PC-9 (cell line): ENCODE data around the gene TMTC3. TPM values are rescaled to one million over a fixed set of nuclear protein-coding genes. Genes with fewer than 3 reads are reported as not detected.

ENCODE experiments used
- BruUV-seq: library from RNA; stranded (reverse); fragments of 400-500 nt; replicated peaks from 2 replicates; lab custom pipeline; 2021; lab: Mats Ljungman, UMichigan
- CTCF ChIA-PET: fragments of 300-600 bp; sonication (Branson Sonifier 250); formaldehyde crosslinking; loops from one replicate; lab custom pipeline; 2022; ENCODE audit warnings: antibody characterized with exemption; lab: Charles Lee
- POLR2A ChIA-PET: fragments of 300-600 bp; sonication (Branson Sonifier 250); formaldehyde crosslinking; loops from one replicate; lab custom pipeline; 2022; ENCODE audit warnings: antibody characterized with exemption; ENCODE audit not compliant: unreplicated experiment; lab: Charles Lee
- DNase-seq, 2 experiments: peaks; one replicate each; pipeline versions ENCODE4 v3.0.0 to v3.0.0-alpha.2; 2015 to 2022; ENCODE audit warnings: mixed read lengths in 1 of 2
- H2AFZ ChIP-seq: fragments of 200-600 bp; sonication (generic); 2 replicates; pipeline ENCODE4 v1.8.1; 2017; ENCODE audit warnings: antibody characterized with exemption
- H3F3A ChIP-seq: fragments of 200-600 bp; sonication (generic); 2 replicates; pipeline ENCODE4 v1.8.1; 2017; ENCODE audit warnings: antibody characterized with exemption, mild to moderate bottlenecking, low read depth; ENCODE audit not compliant: insufficient read depth
- H3K27ac ChIP-seq: fragments of 200-600 bp; sonication (generic); 2 replicates; pipeline ENCODE4 v1.6.1; 2016; ENCODE audit warnings: mixed run types
- H3K27me3 ChIP-seq: fragments of 200-600 bp; sonication (generic); 2 replicates; pipeline ENCODE4 v1.6.1; 2016; ENCODE audit warnings: low read depth, mixed run types; ENCODE audit not compliant: insufficient read depth
- H3K36me3 ChIP-seq: fragments of 200-600 bp; sonication (generic); 2 replicates; pipeline ENCODE4 v1.6.1; 2016; ENCODE audit warnings: low read depth, mixed run types
- H3K4me1 ChIP-seq: fragments of 200-600 bp; sonication (generic); replicated peaks from 2 replicates; pipeline ENCODE4 v1.6.1; 2016; ENCODE audit warnings: mixed run types; ENCODE audit not compliant: insufficient read depth
- H3K4me2 ChIP-seq: fragments of 200-600 bp; sonication (generic); 2 replicates; pipeline ENCODE4 v1.6.1; 2017; ENCODE audit warnings: mixed run types
- H3K4me3 ChIP-seq: fragments of 200-600 bp; sonication (generic); 2 replicates; pipeline ENCODE4 v1.6.1; 2016; ENCODE audit warnings: mixed run types
- H3K79me2 ChIP-seq: fragments of 200-600 bp; sonication (generic); 2 replicates; pipeline ENCODE4 v1.6.1; 2017; ENCODE audit warnings: low read depth, mixed run types
- H3K9me2 ChIP-seq: fragments of 200-600 bp; sonication (generic); 2 replicates; pipeline ENCODE4 v1.8.1; 2017; ENCODE audit warnings: mild to moderate bottlenecking; ENCODE audit not compliant: insufficient read depth
- H3K9me3 ChIP-seq: fragments of 200-600 bp; sonication (generic); 2 replicates; pipeline ENCODE4 v1.8.1; 2016; ENCODE audit warnings: low read depth; ENCODE audit not compliant: insufficient read depth
- H4K20me1 ChIP-seq: fragments of 200-600 bp; sonication (generic); 2 replicates; pipeline ENCODE4 v1.8.1; 2017; ENCODE audit not compliant: insufficient read depth
- CTCF ChIP-seq: fragments of 200-600 bp; sonication (generic); conservative IDR thresholded peaks from 2 replicates; pipeline ENCODE4 v1.6.1; 2017; ENCODE audit warnings: mixed run types, antibody characterized with exemption, mild to moderate bottlenecking, moderate library complexity
- EZH2 ChIP-seq: fragments of 200-600 bp; sonication (generic); IDR thresholded peaks from 2 replicates; pipeline ENCODE4 v1.8.0; 2017; ENCODE audit warnings: antibody characterized with exemption, low read depth
- intact Hi-C: fragments of 100-400 bp; cut with micrococcal nuclease; formaldehyde crosslinking; loops from one replicate; pipeline ENCODE4 v1.10.0; 2022; ENCODE audit not compliant: unreplicated experiment
- total RNA-seq: library from RNA; stranded (reverse); gene quantifications from 2 replicates; pipeline ENCODE4 v1.2.3, GENCODE V29; 2021

TMTC3 gene
- total RNA-seq, 1 experiment from 2014 or later, result 26.4 TPM

- POLR2A ChIA-PET, result interaction anchor here (0.5 to 0.7 kb wide), 4 partner anchors 11 to 725 kb away, joined by 3 read pairs; no protein-coding TSS in a partner anchor
- intact Hi-C loops, result no loop called here
- H2AFZ ChIP-seq, result no peak overlapping the region
- CTCF ChIA-PET, result no interaction called here
- no peak overlapping the region for H3K27ac ChIP-seq
- BruUV-seq, result TSS peak; percentile 3
- no peaks in the 10 kb centered on the region for H3K9me2 ChIP-seq
- no peak for DNase-seq
- no peaks in the 10 kb centered on the region for H3K27me3 ChIP-seq
- peaks cover 13% of the 10 kb centered on the region for H3K4me1 ChIP-seq
- H4K20me1 ChIP-seq, result no peaks in the 10 kb centered on the region
- TF ChIP-seq CTCF (no peak), EZH2 (no peak)
- peaks cover 26% of the 10 kb centered on the region for H3K79me2 ChIP-seq
- 0 out of 2 replicates have a peak, but pooled peaks cover 5% of the 10 kb centered on the region for H3K36me3 ChIP-seq
- peaks cover 8% of the 10 kb centered on the region; the same call in 1 of the 2 replicates for H3F3A ChIP-seq
- no peak overlapping the region for H3K4me2 ChIP-seq
- H3K4me3 ChIP-seq, result no peak overlapping the region
- H3K9me3 ChIP-seq, result no peaks in the 10 kb centered on the region
Observed at GRCh38 chr12:88145567-88146505, 3.7 kb downstream of the TMTC3 start.

- H3K4me3 ChIP-seq, result no peak overlapping the region
- H3K4me1 ChIP-seq, result no peaks in the 10 kb centered on the region
- H3K27ac ChIP-seq, result no peak overlapping the region
- DNase-seq, result no peak
- no peaks in the 10 kb centered on the region for H4K20me1 ChIP-seq
- 0 out of 2 replicates have a peak, but pooled peaks cover 14% of the 10 kb centered on the region for H3K36me3 ChIP-seq
- no TSS peak for BruUV-seq
- intact Hi-C loops, result loop anchor here (5.0 kb wide), 1 partner anchor 847 kb away; no protein-coding TSS in a partner anchor
- H2AFZ ChIP-seq, result no peak overlapping the region
- H3K9me2 ChIP-seq, result no peaks in the 10 kb centered on the region
- ChIA-PET POLR2A (no interaction called here), CTCF (no interaction called here)
- no peak overlapping the region for H3K4me2 ChIP-seq
- no peaks in the 10 kb centered on the region for H3K9me3 ChIP-seq
- TF ChIP-seq CTCF (no peak), EZH2 (no peak)
- no peaks in the 10 kb centered on the region for H3F3A ChIP-seq
- H3K79me2 ChIP-seq, result 0 out of 2 replicates have a peak, but pooled peaks cover under 1% of the 10 kb centered on the region
- H3K27me3 ChIP-seq, result no peaks in the 10 kb centered on the region
Observed at GRCh38 chr12:88150063-88150462, 8.0 kb downstream of the TMTC3 start.

GRCh38 chr12:88153959-88154358 is 11.9 kb downstream of the TMTC3 start:
- BruUV-seq, result no TSS peak
- Histone ChIP-seq H3K36me3 (0 out of 2 replicates have a peak, but pooled peaks cover 9% of the 10 kb centered on the region), H2AFZ (no peak overlapping the region), H3K9me2 (no peaks in the 10 kb centered on the region), H3K4me1 (no peaks in the 10 kb centered on the region), H3K27me3 (no peaks in the 10 kb centered on the region), H3F3A (no peaks in the 10 kb centered on the region), H3K79me2 (no peaks in the 10 kb centered on the region), H3K27ac (no peak overlapping the region), H3K9me3 (no peaks in the 10 kb centered on the region), H4K20me1 (no peaks in the 10 kb centered on the region), H3K4me2 (no peak overlapping the region), H3K4me3 (no peak overlapping the region)
- intact Hi-C loops, result loop anchor here (1.0 to 5.0 kb wide), 3 partner anchors 144 to 863 kb away; no protein-coding TSS in a partner anchor
- ChIA-PET POLR2A (no interaction called here), CTCF (no interaction called here)
- no peak for TF ChIP-seq EZH2
- peak; percentile 69 for TF ChIP-seq CTCF
- DNase-seq, result no peak
